Gastrocnemius medialis (tissue), 4 donors: ENCODE results near the gene POM121C. TPM values are rescaled to one million over a fixed set of nuclear protein-coding genes. Genes with fewer than 3 reads are reported as not detected.

Experiments
- total RNA-seq, 4 donors: library from RNA; depleted of rRNA; stranded (reverse); fragments of >200 nt; gene quantifications; one replicate each; pipeline versions ENCODE4 v1.1.0 to v1.2.3, GENCODE V29; 2016

Gene POM121C
- total RNA-seq, 4 donors from 2014 or later: 6.6 to 7.9 (median 7.4) TPM

Other genes starting within 250 kb of the POM121C start
- gene TRIM73, start 90.7 kb downstream of the POM121C start, total RNA-seq: 1 to 10 TPM in 1 of 4 donors, under 1 TPM in 3; 0.04 to 1.1 (median 0.33) TPM
- gene SPDYE5, start 6.0 kb upstream of the POM121C start, total RNA-seq: not detected